HepG2 (cell line): ENCODE measurements around the gene CEP55. TPM values are rescaled to one million over a fixed set of nuclear protein-coding genes. Genes with fewer than 3 reads are reported as not detected.

Source experiments
- ATAC-seq: fragments of 200-7000 bp; cut with Tn5 transposase; 3 replicates; pipeline ENCODE4 v1.9.1; 2020; ENCODE audit warnings: mild to moderate bottlenecking, moderate library complexity
- BruUV-seq: library from RNA; stranded (reverse); fragments of 400-500 nt; replicated peaks from 2 replicates; lab custom pipeline; 2021; lab: Mats Ljungman, UMichigan
- CTCF ChIA-PET: fragments of 300-600 bp; formaldehyde crosslinking; extraction: SDS; loops from one replicate; lab custom pipeline; 2021; ENCODE audit warnings: low total read pairs, inconsistent platforms, low intra/inter-chr PET ratio; lab: Yijun Ruan, JAX
- POLR2A ChIA-PET: fragments of 350-600 bp; sonication (Branson Sonifier 250); formaldehyde crosslinking; loops from one replicate; lab custom pipeline; 2020; ENCODE audit warnings: antibody characterized with exemption, inconsistent platforms; lab: Yijun Ruan, JAX
- DNase-seq: peaks from one replicate; pipeline ENCODE4 v3.0.0-alpha.2; 2015; ENCODE audit warnings: low spot score
- FAIRE-seq: peaks from 3 replicates; lab custom pipeline; 2011; peaks lifted over from hg19 to GRCh38; lab: Jason Lieb, UNC
- H2AFZ ChIP-seq: one replicate; pipeline ENCODE4 v1.6.1; 2011; ENCODE audit warnings: low read length, inconsistent platforms
- H3K27ac ChIP-seq: fragments of 300-600 bp; 3 replicates; pipeline ENCODE4 v1.8.0; 2011; ENCODE audit warnings: mixed run types, mild to moderate bottlenecking, mixed read lengths, low read length, inconsistent platforms; ENCODE audit not compliant: insufficient read depth; ENCODE audit errors: extremely low read length
- H3K27me3 ChIP-seq, 2 experiments: fragments of 200-600 bp in 1 of 2; 2 replicates in 1 of 2; 3 replicates in 1 of 2; pipeline versions ENCODE4 v1.6.0 to v1.8.0; 2011; ENCODE audit warnings: low read length in 2 of 2, mild to moderate bottlenecking in 2 of 2, moderate library complexity in 2 of 2, inconsistent platforms in 1 of 2; ENCODE audit not compliant: insufficient read depth in 2 of 2, control insufficient read depth in 1 of 2
- H3K36me3 ChIP-seq, 2 experiments: fragments of 200-600 bp in 1 of 2; replicated peaks in 1 of 2; 2 replicates in 1 of 2; 3 replicates in 1 of 2; pipeline versions ENCODE4 v1.5.1 to v1.8.0; 2011; ENCODE audit warnings: low read length in 2 of 2, inconsistent platforms in 1 of 2; ENCODE audit not compliant: insufficient read depth in 2 of 2, control insufficient read depth in 1 of 2
- H3K4me1 ChIP-seq: 2 replicates; pipeline ENCODE4 v1.5.1; 2012; ENCODE audit warnings: low read length, inconsistent platforms; ENCODE audit not compliant: insufficient read depth
- H3K4me2 ChIP-seq: 2 replicates; pipeline ENCODE4 v1.6.0; 2011; ENCODE audit warnings: low read depth, low read length, inconsistent platforms
- H3K4me3 ChIP-seq, 3 experiments: fragments of 200-600 bp in 1 of 3; sonication (generic), shearing (Covaris generic) in 1 of 3; replicated peaks in 1 of 3; 2 replicates each; pipeline ENCODE4 v1.5.1; 2011 to 2016; ENCODE audit warnings: low read length in 3 of 3, inconsistent platforms in 2 of 3, low read depth in 2 of 3, mild to moderate bottlenecking in 2 of 3, control low read depth in 1 of 3, mixed read lengths in 1 of 3; ENCODE audit not compliant: insufficient read depth in 1 of 3
- H3K79me2 ChIP-seq: one replicate; pipeline ENCODE4 v1.6.1; 2011; ENCODE audit warnings: low read length, inconsistent platforms; ENCODE audit not compliant: insufficient read depth
- H3K9ac ChIP-seq: 2 replicates; pipeline ENCODE4 v1.6.0; 2011; ENCODE audit warnings: mild to moderate bottlenecking, low read depth, low read length, inconsistent platforms; ENCODE audit not compliant: insufficient read depth
- H3K9me3 ChIP-seq: 2 replicates; pipeline ENCODE4 v1.5.1; 2012; ENCODE audit warnings: mild to moderate bottlenecking, low read length
- H4K20me1 ChIP-seq: 2 replicates; pipeline ENCODE4 v1.6.0; 2011; ENCODE audit warnings: inconsistent platforms, mild to moderate bottlenecking, low read length, moderate library complexity; ENCODE audit not compliant: insufficient read depth
- FUBP1 ChIP-seq: sonication (generic); formaldehyde crosslinking; IDR thresholded peaks from 2 replicates; pipeline ENCODE4 v1.5.1; 2020; ENCODE audit warnings: missing genetic modification reagents, mild to moderate bottlenecking, borderline replicate concordance
- JUND ChIP-seq: sonication (generic); formaldehyde crosslinking; IDR thresholded peaks from 2 replicates; pipeline ENCODE4 v1.8.0; 2022; ENCODE audit warnings: mild to moderate bottlenecking, missing genetic modification reagents
- KDM4B ChIP-seq: sonication (generic); formaldehyde crosslinking; IDR thresholded peaks from 2 replicates; pipeline ENCODE4 v1.4.0; 2020; ENCODE audit warnings: missing genetic modification reagents
- PRDM10 ChIP-seq: sonication (generic); formaldehyde crosslinking; IDR thresholded peaks from 2 replicates; pipeline ENCODE4 v1.4.0; 2020; ENCODE audit warnings: low read depth, missing genetic modification reagents
- ZNF337 ChIP-seq: sonication (generic); formaldehyde crosslinking; IDR thresholded peaks from 2 replicates; pipeline ENCODE4 v1.5.1; 2020; ENCODE audit warnings: missing genetic modification reagents, low read depth, mild to moderate bottlenecking, borderline replicate concordance
- ZNF441 ChIP-seq: sonication (generic); formaldehyde crosslinking; IDR thresholded peaks from 2 replicates; pipeline ENCODE4 v1.7.0; 2021; ENCODE audit warnings: missing genetic modification reagents, borderline replicate concordance
- ZNF687 ChIP-seq: sonication (generic); formaldehyde crosslinking; IDR thresholded peaks from 2 replicates; pipeline ENCODE4 v1.5.1; 2020; ENCODE audit warnings: mild to moderate bottlenecking, missing genetic modification reagents, moderate library complexity
- ZSCAN31 ChIP-seq: sonication (generic); formaldehyde crosslinking; IDR thresholded peaks from 2 replicates; pipeline ENCODE4 v1.5.0; 2020; ENCODE audit warnings: low read depth, mild to moderate bottlenecking, missing genetic modification reagents
- WGBS: methylation state at CpG from one replicate; pipeline ENCODE4 v1.1.6; 2017; ENCODE audit warnings: low lambda C conversion rate; 5-methylcytosine and 5-hydroxymethylcytosine counted together
- in situ Hi-C: cut with HindIII; loops from 2 replicates; pipeline ENCODE4 v1.10.0; 2017; ENCODE audit warnings: low pct_unique_long_range_greater_than_20kb; ENCODE audit not compliant: extremely low pct_ligation_motif_present
- intact Hi-C: fragments of 100-400 bp; cut with micrococcal nuclease; formaldehyde crosslinking; loops from one replicate; pipeline ENCODE4 v1.10.0; 2022; ENCODE audit not compliant: unreplicated experiment
- polyA plus RNA-seq, 8 experiments: library from polyadenylated mRNA; depleted of rRNA in 3 of 8; stranded (reverse) in 7 of 8; unstranded in 1 of 8; fragments of >200 nt; fragmentation: Illumina TruSeq in 4 of 8; extraction: Trizol in 4 of 8; gene quantifications; 2 replicates each; pipeline versions ENCODE4 v1.2.1 to v1.2.3, GENCODE V29; 2011 to 2016; ENCODE audit warnings: low read depth in 4 of 8, missing spikeins in 1 of 8, mixed read lengths in 1 of 8; ENCODE audit not compliant: insufficient read depth in 1 of 8
- total RNA-seq, 5 experiments: library from RNA; depleted of rRNA; stranded (reverse); fragments of >200 nt; fragmentation: Illumina TruSeq; extraction: Trizol; gene quantifications; 2 replicates each; pipeline ENCODE4 v1.2.3, GENCODE V29; 2016; ENCODE audit warnings: low read depth in 1 of 5

Gene CEP55
- total and polyA plus RNA-seq, 2 of the 13 experiments (the other 11 are each of a cell fraction or from before 2014, with no cell fraction given), result 6.5 to 17.1 TPM

- no peak for DNase-seq
- Histone ChIP-seq H3K79me2 (no peaks in the 10 kb centered on the region), H3K27me3 (no peaks in the 10 kb centered on the region), H3K36me3 (peaks cover 2 to 16% of the 10 kb centered on the region in 2 experiments; a peak in 4 of 5 replicates), H3K27ac (no peak overlapping the region), H3K4me2 (no peak overlapping the region), H4K20me1 (no peaks in the 10 kb centered on the region), H3K9me3 (no peaks in the 10 kb centered on the region), H3K9ac (no peak overlapping the region), H3K4me3 (no peak overlapping the region), H2AFZ (no peak overlapping the region), H3K4me1 (no peaks in the 10 kb centered on the region)
- in situ Hi-C loops (no loop called here), intact Hi-C loops (no loop called here)
- no peak for FAIRE-seq
- 100% methylated on average over 1 of the region's 1 CpG for WGBS
- POLR2A ChIA-PET, result no interaction called here
- ATAC-seq, result no peak
- BruUV-seq, result no TSS peak
- CTCF ChIA-PET, result no interaction called here
- no peak for TF ChIP-seq JUND (CRISPR knock-in tag)
- TF ChIP-seq KDM4B (CRISPR knock-in tag), result no peak
- TF ChIP-seq ZSCAN31 (CRISPR knock-in tag), result no peak
- no peak for TF ChIP-seq ZNF337 (CRISPR knock-in tag)
- no peak for TF ChIP-seq PRDM10 (CRISPR knock-in tag)
- TF ChIP-seq FUBP1 (CRISPR knock-in tag), result no peak
- no peak for TF ChIP-seq ZNF441 (CRISPR knock-in tag)
- no peak for TF ChIP-seq ZNF687 (CRISPR knock-in tag)
Measured at GRCh38 chr10:93512565-93512964, 16.2 kb downstream of the CEP55 start.
